GM12873 (cell line): ENCODE data around the gene CXCL17.

Experiments
- CTCF ChIP-seq: IDR thresholded peaks from 2 replicates; pipeline ENCODE4 v1.5.1; 2012; ENCODE audit warnings: low read depth, mild to moderate bottlenecking, moderate library complexity, low read length, control low read depth; ENCODE audit not compliant: insufficient read depth; ENCODE audit errors: missing control alignments

CXCL17 gene

GRCh38 chr19:42428676-42429075, 14.1 kb downstream of the CXCL17 start:
- no peak for TF ChIP-seq CTCF

GRCh38 chr19:42427313-42427712, 15.4 kb downstream of the CXCL17 start, which contains the start of gene LIPE:
TSS of gene LIPE (minus strand) at chr19:42427388. CDS start at chr19:42427149, 239 bp downstream.
- no peak for TF ChIP-seq CTCF

- TF ChIP-seq CTCF, result no peak
Measured at GRCh38 chr19:42426643-42427042, 16.1 kb downstream of the CXCL17 start.

- TF ChIP-seq CTCF, result peak; percentile 1
Measured at GRCh38 chr19:42424712-42425131, 18.0 kb downstream of the CXCL17 start.

GRCh38 chr19:42424345-42424707, 18.4 kb downstream of the CXCL17 start:
- no peak for TF ChIP-seq CTCF

- no peak for TF ChIP-seq CTCF
Measured at GRCh38 chr19:42423462-42424344, 19.0 kb downstream of the CXCL17 start.

GRCh38 chr19:42422901-42423461, 19.8 kb downstream of the CXCL17 start:
- TF ChIP-seq CTCF, result peak; percentile 20
